Endothelial cell (in vitro differentiated cells): ENCODE data around the gene FAM98B. TPM values are rescaled to one million over a fixed set of nuclear protein-coding genes. Genes with fewer than 3 reads are reported as not detected.
"Not testable (repeated sequence)": the region's sequence is repeated elsewhere in the genome, so short reads cannot be mapped to it uniquely, and the experiment has no call there.

ENCODE experiments used
- DNase-seq: peaks from one replicate; pipeline ENCODE4 v3.0.0; 2021; ENCODE audit warnings: low spot score
- H3K27ac Mint-ChIP-seq: one replicate; pipeline ENCODE4 v1.8.0; 2021; ENCODE audit warnings: mixed read lengths, inconsistent platforms; ENCODE audit not compliant: unreplicated experiment
- H3K27me3 Mint-ChIP-seq: one replicate; pipeline ENCODE4 v1.8.0; 2021; ENCODE audit warnings: mild to moderate bottlenecking, moderate library complexity, mixed read lengths, inconsistent platforms; ENCODE audit not compliant: unreplicated experiment
- H3K36me3 Mint-ChIP-seq: one replicate; pipeline ENCODE4 v1.8.0; 2021; ENCODE audit warnings: mild to moderate bottlenecking, low read depth, mixed read lengths, inconsistent platforms; ENCODE audit not compliant: unreplicated experiment
- H3K4me1 Mint-ChIP-seq: one replicate; pipeline ENCODE4 v1.8.0; 2021; ENCODE audit warnings: mild to moderate bottlenecking, mixed read lengths, inconsistent platforms; ENCODE audit not compliant: unreplicated experiment
- H3K4me3 Mint-ChIP-seq: one replicate; pipeline ENCODE4 v1.8.0; 2021; ENCODE audit warnings: mild to moderate bottlenecking, mixed read lengths, inconsistent platforms; ENCODE audit not compliant: unreplicated experiment
- H3K9me3 Mint-ChIP-seq: one replicate; pipeline ENCODE4 v1.8.0; 2021; ENCODE audit warnings: mixed read lengths, inconsistent platforms; ENCODE audit not compliant: unreplicated experiment
- CTCF ChIP-seq: fragments of 200-600 bp; sonication (generic); IDR thresholded peaks from one replicate; pipeline ENCODE4 v1.5.0; 2021; ENCODE audit warnings: antibody characterized with exemption; ENCODE audit not compliant: unreplicated experiment
- total RNA-seq: library from RNA; stranded (reverse); fragmentation: NEBNext Ultra II Directional; extraction: Animal tissue kit (Norgen Biotek cat#: 25700); gene quantifications from one replicate; pipeline ENCODE4 v1.2.1, GENCODE V29; 2021; ENCODE audit not compliant: unreplicated experiment

Gene FAM98B
- total RNA-seq, 1 donor from 2014 or later, result 24.6 TPM

- no peak overlapping the region for H3K27ac Mint-ChIP-seq
- no peak for TF ChIP-seq CTCF
Observed at GRCh38 chr15:38430106-38430760, 23.7 kb upstream of the FAM98B start.

GRCh38 chr15:38436993-38437392 is 16.9 kb upstream of the FAM98B start:
- Mint-ChIP-seq H3K4me1 (peaks cover 6% of the 10 kb centered on the region), H3K27ac (no peak overlapping the region), H3K9me3 (no peaks in the 10 kb centered on the region), H3K36me3 (no peaks in the 10 kb centered on the region), H3K4me3 (no peak overlapping the region), H3K27me3 (no peaks in the 10 kb centered on the region)
- TF ChIP-seq CTCF, result no peak
- no peak for DNase-seq

More at GRCh38 chr15:38430106-38430760, 23.7 kb upstream of the FAM98B start:
- Mint-ChIP-seq H3K36me3 (no peaks in the 10 kb centered on the region), H3K27me3 (peaks cover 1% of the 10 kb centered on the region), H3K4me1 (no peaks in the 10 kb centered on the region), H3K9me3 (no peaks in the 10 kb centered on the region), H3K4me3 (no peak overlapping the region)
- DNase-seq, result no peak

GRCh38 chr15:38437603-38438002 is 16.3 kb upstream of the FAM98B start:
- not testable (repeated sequence) for H3K4me1 Mint-ChIP-seq, H3K9me3 Mint-ChIP-seq, H3K27ac Mint-ChIP-seq, H3K4me3 Mint-ChIP-seq, DNase-seq, H3K36me3 Mint-ChIP-seq, H3K27me3 Mint-ChIP-seq

DNA sequence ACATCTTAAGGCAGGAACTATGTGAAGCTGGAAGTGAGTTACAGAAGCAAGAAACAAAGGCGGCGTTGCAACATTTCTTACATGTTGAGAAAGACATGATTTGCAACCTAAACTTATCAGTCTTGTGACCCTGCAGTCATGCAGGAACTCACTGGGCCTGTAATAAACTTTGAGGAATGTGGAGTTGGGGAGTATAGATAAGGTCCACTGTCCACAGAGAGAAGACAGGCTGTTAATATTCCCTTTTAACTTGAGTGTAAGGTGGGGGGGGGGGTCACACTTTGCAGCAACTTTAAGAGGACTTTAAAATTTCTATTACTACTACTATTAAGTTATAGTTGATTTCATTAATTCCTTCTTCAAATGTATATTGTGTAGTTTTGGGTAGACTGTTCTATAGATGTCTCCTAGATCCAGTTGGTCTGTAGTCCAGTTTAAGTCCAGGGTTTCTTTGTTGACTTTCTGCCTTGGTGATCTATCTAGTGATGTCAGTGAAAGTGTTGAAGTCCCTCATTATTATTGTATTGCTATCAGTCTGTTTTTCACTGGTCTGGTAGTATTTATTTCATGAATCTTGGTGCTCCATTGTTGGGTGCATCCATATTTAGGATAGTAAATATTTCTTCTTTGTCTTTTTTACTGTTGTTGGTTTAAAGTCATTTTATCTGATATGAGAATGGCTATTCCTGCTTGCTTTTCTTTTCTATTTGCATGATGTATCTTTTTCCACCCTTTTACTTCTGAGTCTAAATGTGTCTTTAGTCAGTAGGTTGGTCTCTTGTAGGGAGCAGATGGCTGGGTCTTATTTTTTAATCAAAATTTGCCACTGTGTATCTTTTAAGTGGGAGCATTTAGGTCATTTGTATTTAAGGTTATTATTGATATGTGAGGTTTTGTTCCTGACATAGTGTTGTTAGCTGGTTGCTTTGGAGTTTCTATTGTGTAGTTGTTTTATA is 15.6 kb upstream of the FAM98B start:
- TF ChIP-seq CTCF, result no peak
- no peak overlapping the region for H3K27ac Mint-ChIP-seq
- no peak overlapping the region for H3K4me3 Mint-ChIP-seq
- DNase-seq, result no peak
- no peaks in the 10 kb centered on the region for H3K36me3 Mint-ChIP-seq
- peaks cover 6% of the 10 kb centered on the region for H3K4me1 Mint-ChIP-seq
- no peaks in the 10 kb centered on the region for H3K27me3 Mint-ChIP-seq
- no peaks in the 10 kb centered on the region for H3K9me3 Mint-ChIP-seq

DNA sequence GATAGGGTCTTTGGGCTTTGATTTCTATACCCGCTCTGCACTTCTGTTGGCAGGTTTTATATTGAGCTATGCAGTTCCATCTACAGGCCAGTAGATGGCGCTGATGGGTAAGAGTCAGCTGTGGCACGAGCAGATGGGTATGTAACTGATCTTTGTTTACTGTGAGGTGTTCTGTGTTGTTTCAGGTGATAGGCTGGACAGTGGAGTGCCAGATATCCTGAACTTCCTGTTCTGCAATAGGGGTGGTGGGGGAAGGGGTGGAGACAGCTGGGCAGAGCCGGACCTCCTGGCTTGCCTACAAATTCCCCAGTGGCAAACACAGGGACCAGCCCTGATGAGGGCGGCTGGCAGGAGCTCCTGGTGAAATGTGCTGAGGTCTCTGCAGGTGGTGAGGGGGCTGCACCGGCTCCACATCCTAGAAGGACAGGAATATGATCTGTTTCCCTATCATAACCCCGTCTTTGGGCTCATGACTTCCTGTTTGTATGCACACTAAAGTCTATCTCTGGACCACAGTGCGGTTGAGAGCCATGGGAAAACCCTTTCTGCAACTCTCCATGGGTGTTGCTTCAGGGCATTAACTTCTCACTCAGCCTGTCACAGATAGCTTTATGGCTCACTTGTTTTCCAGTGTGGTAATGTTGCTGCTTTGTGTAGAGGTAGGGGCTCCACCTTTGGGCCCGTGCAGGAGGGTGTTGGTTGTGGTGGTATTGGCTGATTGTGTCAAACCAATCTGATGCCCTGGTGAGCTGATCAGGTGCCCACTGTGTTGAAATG is 13.4 kb upstream of the FAM98B start:
- H3K27ac Mint-ChIP-seq, result no peak overlapping the region
- H3K9me3 Mint-ChIP-seq, result no peaks in the 10 kb centered on the region
- peak; percentile 59 for DNase-seq
- peaks cover 6% of the 10 kb centered on the region for H3K4me1 Mint-ChIP-seq
- H3K27me3 Mint-ChIP-seq, result no peaks in the 10 kb centered on the region
- peak overlapping the region; percentile 48 for H3K4me3 Mint-ChIP-seq
- H3K36me3 Mint-ChIP-seq, result no peaks in the 10 kb centered on the region
- peak; percentile 96 for TF ChIP-seq CTCF
